Endothelial cell of umbilical vein (primary cell): ENCODE data around the gene MTSS2. TPM values are rescaled to one million over a fixed set of nuclear protein-coding genes. Genes with fewer than 3 reads are reported as not detected.

ENCODE experiments used
- BruUV-seq: library from RNA; stranded (reverse); fragments of 400-500 nt; replicated peaks from 2 replicates; lab custom pipeline; 2021; lab: Mats Ljungman, UMichigan
- CTCF ChIA-PET: fragments of 300-600, 350-600 bp; sonication (Branson Sonifier 250); formaldehyde crosslinking; loops from one replicate; lab custom pipeline; 2021; ENCODE audit warnings: antibody characterized with exemption, inconsistent platforms; lab: Charles Lee
- POLR2A ChIA-PET: fragments of 300-600, 350-600 bp; sonication (Branson Sonifier 250); formaldehyde crosslinking; loops from one replicate; lab custom pipeline; 2021; ENCODE audit warnings: antibody characterized with exemption, inconsistent platforms; lab: Charles Lee
- DNase-seq: peaks from one replicate; pipeline ENCODE4 v3.0.0-alpha.2; 2011; ENCODE audit warnings: low read depth, low spot score
- FAIRE-seq: peaks from 2 replicates; lab custom pipeline; 2011; peaks lifted over from hg19 to GRCh38; lab: Jason Lieb, UNC
- H2AFZ ChIP-seq: 2 replicates; pipeline ENCODE4 v1.6.0; 2012; ENCODE audit warnings: low read depth, low read length, control low read depth, inconsistent platforms
- H3K27ac ChIP-seq: 2 replicates; pipeline ENCODE4 v1.5.1; 2011; ENCODE audit warnings: low read depth, mild to moderate bottlenecking, control low read depth, low read length, moderate library complexity; ENCODE audit not compliant: insufficient read depth
- H3K27me3 ChIP-seq, 2 experiments: 2 replicates each; pipeline versions ENCODE4 v1.6.0 to v1.6.1; 2011; ENCODE audit warnings: low read length in 2 of 2, mixed read lengths in 1 of 2; ENCODE audit not compliant: control insufficient read depth in 2 of 2, insufficient read depth in 2 of 2
- H3K36me3 ChIP-seq, 2 experiments: 2 replicates in 1 of 2; 3 replicates in 1 of 2; pipeline ENCODE4 v1.5.1; 2011; ENCODE audit warnings: low read length in 2 of 2, mild to moderate bottlenecking in 1 of 2, moderate library complexity in 1 of 2; ENCODE audit not compliant: control insufficient read depth in 2 of 2, insufficient read depth in 2 of 2; ENCODE audit errors: extremely low read depth in 1 of 2
- H3K4me1 ChIP-seq: 3 replicates; pipeline ENCODE4 v1.5.1; 2011; ENCODE audit warnings: mild to moderate bottlenecking, low read length; ENCODE audit not compliant: control insufficient read depth, insufficient read depth; ENCODE audit errors: extremely low read depth
- H3K4me2 ChIP-seq: 2 replicates; pipeline ENCODE4 v1.6.1; 2011; ENCODE audit warnings: low read length, control low read depth, mixed read lengths; ENCODE audit not compliant: insufficient read depth
- H3K4me3 ChIP-seq, 3 experiments: fragments of 200-600 bp in 1 of 3; sonication (generic), shearing (Covaris generic) in 1 of 3; replicated peaks in 1 of 3; 2 replicates each; pipeline ENCODE4 v1.5.1; 2011 to 2016; ENCODE audit warnings: control low read depth in 3 of 3, low read length in 3 of 3, mild to moderate bottlenecking in 2 of 3, inconsistent platforms in 1 of 3, low read depth in 1 of 3, moderate library complexity in 1 of 3; ENCODE audit not compliant: insufficient read depth in 1 of 3
- H3K79me2 ChIP-seq: 2 replicates; pipeline ENCODE4 v1.6.0; 2012; ENCODE audit warnings: low read length, inconsistent platforms; ENCODE audit not compliant: control insufficient read depth, insufficient read depth
- H3K9ac ChIP-seq: replicated peaks from 2 replicates; pipeline ENCODE3; 2011; ENCODE audit warnings: low read length, control low read depth; ENCODE audit not compliant: insufficient read depth; ENCODE audit errors: extremely low read depth
- H3K9me1 ChIP-seq: replicated peaks from 3 replicates; pipeline ENCODE4 v1.6.0; 2011; ENCODE audit warnings: mild to moderate bottlenecking, low read length; ENCODE audit not compliant: control insufficient read depth, insufficient read depth; ENCODE audit errors: extremely low read depth
- H3K9me3 ChIP-seq: replicated peaks from 2 replicates; pipeline ENCODE4 v1.5.1; 2012; ENCODE audit warnings: low read length, inconsistent platforms; ENCODE audit not compliant: control insufficient read depth, insufficient read depth
- H4K20me1 ChIP-seq: replicated peaks from 2 replicates; pipeline ENCODE3; 2011; ENCODE audit warnings: mild to moderate bottlenecking, low read length; ENCODE audit not compliant: control insufficient read depth, insufficient read depth; ENCODE audit errors: extremely low read depth
- CTCF ChIP-seq, 2 donors: IDR thresholded peaks; 1 replicate in 1 of 2; 2 replicates in 1 of 2; pipeline ENCODE4 v1.5.1; 2011; ENCODE audit warnings: low read length in 2 of 2, mild to moderate bottlenecking in 2 of 2, moderate library complexity in 2 of 2, control low read depth in 1 of 2, inconsistent platforms in 1 of 2, low read depth in 1 of 2; ENCODE audit not compliant: insufficient read depth in 1 of 2; ENCODE audit errors: extremely low read depth in 1 of 2
- EZH2 ChIP-seq: IDR thresholded peaks from 2 replicates; pipeline ENCODE4 v1.6.1; 2012; ENCODE audit warnings: borderline replicate concordance, low read depth, mild to moderate bottlenecking, moderate library complexity, low read length, inconsistent platforms; ENCODE audit not compliant: severe bottlenecking
- FOS ChIP-seq: IDR thresholded peaks from 2 replicates; pipeline ENCODE4 v1.6.1; 2011; ENCODE audit warnings: mild to moderate bottlenecking, low read length, moderate library complexity, borderline replicate concordance; ENCODE audit not compliant: insufficient read depth
- GATA2 ChIP-seq: IDR thresholded peaks from 2 replicates; pipeline ENCODE4 v1.7.0; 2011; ENCODE audit warnings: low read depth, mild to moderate bottlenecking, moderate library complexity, mixed read lengths, low read length; ENCODE audit not compliant: insufficient read length, insufficient read depth
- JUN ChIP-seq: IDR thresholded peaks from 2 replicates; pipeline ENCODE4 v1.6.1; 2011; ENCODE audit warnings: borderline replicate concordance, low read depth; ENCODE audit not compliant: insufficient read length, insufficient read depth
- MAX ChIP-seq: IDR thresholded peaks from 2 replicates; pipeline ENCODE4 v1.6.1; 2011; ENCODE audit not compliant: insufficient read depth, insufficient read length
- MYC ChIP-seq: IDR thresholded peaks from one replicate; pipeline ENCODE4 v1.6.1; 2011; ENCODE audit warnings: mild to moderate bottlenecking, low read depth, low read length
- POLR2A ChIP-seq: IDR thresholded peaks from 2 replicates; pipeline ENCODE4 v1.6.1; 2012; ENCODE audit warnings: low read depth, mild to moderate bottlenecking, control low read depth, low read length
- POLR2AphosphoS5 ChIP-seq: IDR thresholded peaks from 2 replicates; pipeline ENCODE4 v1.6.1; 2012; ENCODE audit warnings: low read depth, mild to moderate bottlenecking, control low read depth, low read length, moderate library complexity; ENCODE audit not compliant: insufficient read depth
- dilution Hi-C: fragments of 300-500 bp; cut with MboI; formaldehyde crosslinking; loops from one replicate; pipeline ENCODE4 v1.15.0; 2019; ENCODE audit warnings: low sequenced_read_pairs; ENCODE audit not compliant: extremely low pct_ligation_motif_present
- intact Hi-C: fragments of 100-400 bp; cut with micrococcal nuclease; formaldehyde crosslinking; loops from one replicate; pipeline ENCODE4 v1.10.0; 2022
- polyA plus RNA-seq, 4 experiments: library from polyadenylated mRNA; depleted of rRNA in 3 of 4; stranded (reverse) in 3 of 4; unstranded in 1 of 4; fragments of >200 nt; gene quantifications; 2 replicates each; pipeline versions ENCODE4 v1.2.1 to v1.2.3, GENCODE V29; 2011 to 2012; ENCODE audit warnings: missing spikeins in 1 of 4
- total RNA-seq: library from RNA; stranded (reverse); gene quantifications from 2 replicates; pipeline ENCODE4 v1.2.3, GENCODE V29; 2021

Gene MTSS2
- total and polyA plus RNA-seq, 2 donors (not counting 3 experiments of a cell fraction or from before 2014, with no cell fraction given) = 38.4 to 42.3 TPM

- no peaks in the 10 kb centered on the region for H4K20me1 ChIP-seq
- H3K79me2 ChIP-seq = no peaks in the 10 kb centered on the region
- H3K9ac ChIP-seq = no peak overlapping the region
- POLR2A ChIA-PET = no interaction called here
- CTCF ChIA-PET = interaction anchor here (4.2 kb wide), 1 partner anchor 114 kb away, joined by 19 read pairs; no protein-coding TSS in a partner anchor
- no peaks in the 10 kb centered on the region for H3K9me1 ChIP-seq
- H3K27me3 ChIP-seq = no peaks in the 10 kb centered on the region
- FAIRE-seq = no peak
- no peak overlapping the region for H3K27ac ChIP-seq
- BruUV-seq = no TSS peak
- no peaks in the 10 kb centered on the region for H3K4me1 ChIP-seq
- dilution Hi-C loops (loop anchor here (25.0 kb wide), 1 partner anchor 119 kb away; no protein-coding TSS in a partner anchor), intact Hi-C loops (no loop called here)
- H3K36me3 ChIP-seq = no peaks in the 10 kb centered on the region
- TF ChIP-seq JUN = no peak
- H3K9me3 ChIP-seq = no peaks in the 10 kb centered on the region
- DNase-seq = no peak
- H2AFZ ChIP-seq = no peak overlapping the region
- H3K4me3 ChIP-seq = no peak overlapping the region
- no peak overlapping the region for H3K4me2 ChIP-seq
These were observed 29.1 kb downstream of the MTSS2 start for GRCh38 chr16:70656712-70657263.

- H3K27me3 ChIP-seq = no peaks in the 10 kb centered on the region
- dilution Hi-C loops (loop anchor here (25.0 kb wide), 1 partner anchor 119 kb away; no protein-coding TSS in a partner anchor), intact Hi-C loops (no loop called here)
- no peak overlapping the region for H2AFZ ChIP-seq
- H3K36me3 ChIP-seq = no peaks in the 10 kb centered on the region
- DNase-seq = no peak
- ChIA-PET CTCF (interaction anchor here (3.6 kb wide), 1 partner anchor 115 kb away, joined by 69 read pairs; no protein-coding TSS in a partner anchor), POLR2A (no interaction called here)
- no peak overlapping the region for H3K4me2 ChIP-seq
- TF ChIP-seq GATA2 (no peak), POLR2AphosphoS5 (no peak), FOS (no peak), MAX (no peak), CTCF (IDR thresholded peaks at IDR 0.05; ENCODE audit: extremely low read depth in 1 of 2, insufficient read depth in 1 of 2, low read depth in 1 of 2, low read length in 2 of 2) (no peak), JUN (no peak), EZH2 (no peak), MYC (no peak), POLR2A (no peak)
- H3K27ac ChIP-seq = no peak overlapping the region
- H3K4me3 ChIP-seq = no peak overlapping the region
- H3K9ac ChIP-seq = no peak overlapping the region
- FAIRE-seq = no peak
- no peaks in the 10 kb centered on the region for H3K9me1 ChIP-seq
- no peaks in the 10 kb centered on the region for H3K79me2 ChIP-seq
- no peaks in the 10 kb centered on the region for H4K20me1 ChIP-seq
- no peaks in the 10 kb centered on the region for H3K4me1 ChIP-seq
- no peaks in the 10 kb centered on the region for H3K9me3 ChIP-seq
- no TSS peak for BruUV-seq
These were observed 29.7 kb downstream of the MTSS2 start for GRCh38 chr16:70656065-70656711.
